ENCODE data around the gene SOX10.
A peak's percentile ranks its signal among the peaks of the same experiment; 100 is the strongest.
"Not testable (repeated sequence)": the region's sequence is repeated elsewhere in the genome, so short reads cannot be mapped to it uniquely, and the experiment has no call there.

Gene SOX10

DNA sequence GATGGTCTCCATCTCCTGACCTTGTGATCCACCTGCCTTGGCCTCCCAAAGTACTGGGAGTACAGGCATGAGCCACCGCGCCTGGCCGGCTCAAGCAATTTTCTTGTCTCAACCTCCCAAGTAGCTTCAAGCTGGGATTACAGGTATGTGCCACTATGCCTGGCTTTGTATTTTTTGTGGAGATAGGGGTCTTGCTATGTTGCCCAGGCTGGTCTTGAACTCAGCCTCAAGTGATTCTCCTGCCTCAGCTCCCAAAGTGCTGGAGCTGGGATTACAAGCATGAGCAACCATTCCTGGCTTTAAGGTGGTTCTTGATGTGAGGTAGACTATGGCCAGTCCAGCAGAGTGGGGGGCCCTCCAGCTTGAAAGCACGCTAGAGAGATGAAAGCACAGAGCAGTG, 23.3 kb downstream of the SOX10 start:
- no peak for DNase-seq (ENCODE audit: low read depth)

DNA sequence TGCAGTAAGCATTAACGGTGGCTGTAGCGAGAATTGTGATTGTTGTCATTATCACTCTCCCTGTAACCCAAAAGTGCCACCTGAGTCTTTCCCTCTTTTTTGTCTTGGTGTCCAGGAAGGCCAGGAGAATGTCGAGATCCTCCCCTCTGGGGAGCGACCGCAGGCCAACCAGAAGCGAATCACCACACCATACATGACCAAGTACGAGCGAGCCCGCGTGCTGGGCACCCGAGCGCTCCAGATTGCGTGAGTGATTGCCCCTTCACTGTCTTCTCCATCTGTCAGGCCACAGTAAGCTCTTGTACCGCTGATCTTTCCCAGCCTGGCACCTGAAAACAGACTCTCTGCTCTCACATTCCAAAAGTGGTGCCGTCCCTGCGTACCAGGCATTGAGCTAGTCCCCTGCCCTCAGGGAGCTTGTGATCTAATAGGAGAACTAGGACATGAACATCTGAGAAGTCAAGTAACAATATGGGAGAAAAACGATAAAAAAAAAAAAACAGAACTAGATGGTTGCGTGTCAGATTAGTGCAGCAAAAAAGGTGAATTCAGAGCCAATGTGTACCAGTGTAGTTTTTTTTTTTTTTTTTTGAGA, 25.0 kb downstream of the SOX10 start:
- no peak for DNase-seq (ENCODE audit: low read depth)

DNA sequence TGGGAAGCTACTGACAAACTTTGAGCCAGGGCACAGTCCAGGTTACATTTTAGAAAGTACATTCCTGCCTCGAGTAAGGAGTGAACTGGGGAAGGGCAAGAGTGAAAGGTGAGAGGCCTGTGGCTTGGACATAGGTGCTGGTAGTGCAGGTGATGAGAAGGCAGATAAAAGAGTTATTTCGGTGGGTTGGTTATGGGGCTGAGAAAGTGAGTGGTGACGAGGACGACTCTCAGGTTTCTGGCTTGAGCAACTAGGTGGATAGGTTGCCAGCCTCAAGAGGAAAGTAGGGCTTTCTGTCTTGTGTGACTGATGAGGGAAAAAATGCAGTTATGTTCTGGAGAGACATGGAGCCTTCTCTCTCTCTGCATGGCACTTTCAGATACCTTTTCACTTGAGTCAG, 27.1 kb downstream of the SOX10 start:
- no peak for DNase-seq (ENCODE audit: low read depth)

DNA sequence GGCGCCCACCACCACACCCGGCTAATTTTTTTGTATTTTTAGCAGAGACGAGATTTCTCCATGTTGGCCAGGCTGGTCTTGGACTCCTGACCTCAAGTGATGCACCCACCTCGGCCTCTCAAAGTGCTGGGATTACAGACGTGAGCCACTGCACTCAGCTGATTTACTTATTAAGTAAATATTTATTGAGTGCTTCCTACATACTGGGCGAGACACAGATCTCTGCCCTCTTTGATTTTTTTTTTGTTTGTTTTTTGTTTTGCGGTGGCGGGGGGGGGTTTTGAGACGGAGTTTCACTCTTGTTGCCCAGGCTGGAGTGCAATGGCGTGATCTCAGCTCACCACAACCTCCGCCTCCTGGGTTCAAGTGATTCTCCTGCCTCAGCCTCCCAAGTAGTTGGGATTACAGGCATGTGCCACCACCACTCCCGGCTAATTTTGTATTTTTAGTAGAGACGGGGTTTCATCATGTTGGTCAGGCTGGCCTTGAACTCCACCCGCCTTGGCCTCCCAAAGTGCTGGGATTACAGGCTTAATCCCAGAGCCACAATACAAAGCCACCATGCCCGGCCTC, 28.4 kb downstream of the SOX10 start:
- not testable (repeated sequence) for DNase-seq (ENCODE audit: low read depth)

DNA sequence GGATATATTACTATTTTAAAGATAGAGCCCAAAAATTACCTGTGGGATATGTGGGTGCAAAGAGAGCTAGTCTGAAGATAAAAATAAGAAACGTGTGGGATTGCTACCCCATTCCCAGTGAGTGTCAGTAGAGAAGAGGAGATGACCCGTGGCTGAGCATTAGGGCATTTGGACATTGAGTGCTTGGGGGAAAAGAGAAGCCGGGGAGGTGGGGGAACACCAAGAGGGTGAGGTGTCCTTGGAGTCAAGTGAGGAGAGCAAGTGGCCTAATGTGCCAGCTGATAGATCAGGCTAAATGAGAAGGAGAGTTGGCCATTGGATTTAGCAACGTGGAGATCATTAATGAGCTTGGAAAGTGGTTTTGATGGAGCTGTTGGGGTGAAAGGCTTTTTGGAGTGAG, 29.7 kb downstream of the SOX10 start:
- DNase-seq (ENCODE audit: low read depth): no peak

DNA sequence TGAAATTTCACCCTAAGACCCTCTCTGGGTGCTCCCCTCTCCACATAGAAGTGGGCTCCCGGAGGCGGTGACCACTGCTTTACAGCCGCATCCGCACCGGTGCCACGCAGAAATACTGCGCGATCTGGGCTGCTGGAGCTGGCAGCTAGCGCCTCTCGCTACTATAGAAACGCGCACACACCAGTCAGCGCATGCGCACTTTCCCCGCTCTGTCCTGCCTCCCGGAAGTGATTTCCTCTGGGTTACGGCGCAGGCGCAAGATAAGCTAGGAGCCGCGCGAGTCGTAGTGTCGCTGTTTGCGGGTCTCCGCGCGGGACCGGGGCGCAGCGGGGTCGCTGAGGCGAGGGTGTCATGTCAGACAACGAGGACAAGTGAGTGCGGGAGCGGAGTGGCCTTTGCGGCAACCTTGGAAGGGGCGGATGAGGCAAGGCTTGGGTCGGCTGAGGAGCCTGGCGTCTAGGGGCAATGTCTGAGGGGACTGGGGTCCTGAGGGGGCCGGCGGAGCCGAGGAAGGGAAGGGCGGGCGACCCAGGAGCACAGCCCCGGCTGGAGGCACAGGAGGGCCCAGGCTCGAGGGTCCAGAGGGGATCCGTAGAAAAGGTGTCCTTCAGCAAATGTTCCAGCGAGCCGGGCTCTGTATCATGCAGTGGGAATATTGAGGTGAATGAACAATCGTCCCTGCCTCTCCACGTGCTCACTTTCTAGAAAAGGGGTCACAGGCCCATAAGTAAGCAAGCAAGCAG, 30.7 kb downstream of the SOX10 start, which contains the start of the genes C22orf23 and POLR2F:
TSS of gene C22orf23 (minus strand) at position 165 of the 743 bp plus-strand sequence. CDS start 452 bp downstream, outside the sequence.
TSS of gene POLR2F (plus strand) at position 263 of the 743 bp plus-strand sequence. CDS start at position 352, 89 bp downstream.
- peak; percentile 92 for DNase-seq (ENCODE audit: low read depth)

DNA sequence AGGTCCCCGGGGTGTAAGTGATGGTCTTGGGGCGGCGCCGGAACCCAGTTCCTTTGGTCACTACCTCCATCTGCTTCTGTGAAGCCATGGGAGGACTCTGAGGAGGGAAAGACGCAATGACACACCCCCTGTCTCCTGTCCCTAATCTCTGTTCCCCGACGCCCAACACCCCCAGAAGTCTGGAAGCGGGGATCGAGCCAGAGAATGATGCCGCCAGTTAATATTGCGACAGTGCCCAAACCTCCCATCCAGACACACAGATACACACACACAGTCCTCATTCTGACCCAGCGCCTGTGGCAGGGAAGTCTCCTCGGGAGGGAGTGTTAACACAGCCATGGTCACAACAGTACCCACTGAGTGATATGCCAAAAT, 31.3 kb downstream of the SOX10 start:
- no peak for DNase-seq (ENCODE audit: low read depth)

DNA sequence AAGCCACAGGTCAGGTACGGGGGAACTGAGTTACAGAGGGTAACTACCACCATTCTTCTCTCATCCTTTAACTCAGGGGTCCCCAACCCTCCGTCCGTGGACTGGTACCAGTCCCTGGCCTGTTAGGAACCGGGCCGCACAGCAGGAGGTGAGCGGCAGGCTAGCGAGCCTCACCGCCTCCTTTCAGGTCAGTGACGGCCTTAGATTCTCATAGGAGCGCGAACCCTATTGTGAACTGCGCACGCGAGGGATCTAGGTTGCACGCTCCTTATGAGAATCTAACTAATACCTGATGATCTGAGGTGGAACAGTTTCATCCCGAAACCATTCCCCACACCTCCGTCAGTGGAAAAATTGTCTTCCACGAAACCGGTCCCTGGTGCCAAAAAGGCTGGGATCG, 31.7 kb downstream of the SOX10 start:
- not testable (repeated sequence) for DNase-seq (ENCODE audit: low read depth)

DNA sequence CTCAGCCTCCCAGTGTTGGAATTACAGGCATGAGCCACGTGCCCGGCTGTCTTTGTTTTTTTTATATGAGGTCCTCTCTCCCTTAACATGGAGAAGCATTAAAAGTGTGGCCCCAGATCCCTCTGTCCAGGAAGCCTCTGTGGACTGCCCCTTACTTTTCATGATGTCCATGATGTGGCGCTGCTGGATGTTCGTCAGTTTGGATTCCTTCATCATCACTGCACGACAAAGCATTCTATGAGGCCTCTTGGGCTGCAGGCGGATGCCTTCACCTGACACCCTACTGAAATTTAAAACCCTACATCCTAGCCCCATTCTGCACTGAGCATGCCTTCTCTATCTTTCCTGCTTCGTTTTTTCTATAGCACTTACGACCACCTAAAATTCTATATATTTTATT, 33.0 kb downstream of the SOX10 start:
- no peak for DNase-seq (ENCODE audit: low read depth)

DNA sequence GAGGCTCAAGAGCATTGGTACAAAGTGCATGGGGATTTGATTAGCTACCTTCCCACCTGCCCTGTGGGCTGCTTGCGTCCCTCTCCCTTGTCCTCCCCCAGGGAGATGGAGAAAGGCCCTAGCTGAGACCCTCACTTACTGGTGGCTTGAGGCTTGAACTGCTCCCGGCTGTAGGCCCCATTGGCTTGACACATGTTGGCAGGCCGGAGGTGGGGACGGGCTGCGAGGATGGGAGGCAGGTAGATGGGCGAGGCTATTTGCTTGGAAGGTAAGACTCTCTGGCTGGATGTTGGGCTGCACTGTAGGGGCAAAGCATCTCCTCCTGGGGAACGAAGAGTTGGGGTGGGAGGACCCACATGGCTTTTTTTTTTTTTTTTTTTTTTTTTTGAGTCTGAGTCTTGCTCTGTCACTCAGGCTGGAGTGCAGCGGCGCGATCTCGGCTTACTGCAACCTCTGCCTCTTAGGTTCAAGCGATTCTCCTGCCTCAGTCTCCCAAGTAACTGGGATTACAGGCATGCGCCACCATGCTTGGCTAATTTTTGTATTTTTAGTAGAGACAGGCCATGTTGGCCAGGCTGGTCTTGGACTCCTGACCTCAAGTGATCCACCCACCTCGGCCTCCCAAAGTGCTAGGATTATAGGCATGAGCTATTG, 37.1 kb downstream of the SOX10 start:
- DNase-seq (ENCODE audit: low read depth): not testable (repeated sequence)

DNA sequence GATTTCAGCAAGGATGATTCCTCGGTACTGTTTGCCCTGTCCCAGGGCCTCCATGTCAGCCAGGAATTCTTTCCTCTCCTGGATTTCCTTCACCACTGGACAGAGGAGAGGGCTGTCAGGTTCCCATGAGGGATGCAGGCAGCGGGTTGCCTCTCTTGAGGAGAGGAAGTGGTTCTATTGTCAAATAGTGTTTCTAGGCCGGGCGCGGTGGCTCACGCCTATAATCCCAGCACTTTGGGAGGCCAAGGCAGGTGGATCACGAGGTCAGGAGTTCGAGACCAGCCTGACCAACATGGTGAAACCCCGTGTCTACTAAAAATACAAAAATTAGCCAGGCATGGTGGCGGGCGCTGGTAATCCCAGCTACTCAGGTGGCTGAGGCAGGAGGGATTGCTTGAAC, 39.9 kb downstream of the SOX10 start:
- DNase-seq (ENCODE audit: low read depth): not testable (repeated sequence)

DNA sequence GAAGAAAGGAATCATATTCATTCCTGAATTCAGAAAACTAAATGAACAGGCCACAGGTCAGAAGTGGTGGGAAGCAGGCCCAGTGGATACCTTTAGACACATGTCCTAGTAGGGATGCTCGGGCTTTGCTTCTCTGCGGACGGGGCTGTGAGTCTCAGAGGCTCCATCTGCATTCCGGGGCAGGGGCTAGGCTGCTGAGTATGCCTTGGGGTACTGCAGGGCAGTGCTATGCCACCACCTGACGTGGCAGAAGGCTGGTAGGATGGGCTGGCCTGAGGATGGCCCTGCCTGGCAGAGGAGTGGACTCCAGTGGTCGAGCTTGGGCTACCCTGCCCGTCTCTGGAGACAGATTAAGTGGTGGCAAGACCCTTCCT, 40.5 kb downstream of the SOX10 start:
- no peak for DNase-seq (ENCODE audit: low read depth)

DNA sequence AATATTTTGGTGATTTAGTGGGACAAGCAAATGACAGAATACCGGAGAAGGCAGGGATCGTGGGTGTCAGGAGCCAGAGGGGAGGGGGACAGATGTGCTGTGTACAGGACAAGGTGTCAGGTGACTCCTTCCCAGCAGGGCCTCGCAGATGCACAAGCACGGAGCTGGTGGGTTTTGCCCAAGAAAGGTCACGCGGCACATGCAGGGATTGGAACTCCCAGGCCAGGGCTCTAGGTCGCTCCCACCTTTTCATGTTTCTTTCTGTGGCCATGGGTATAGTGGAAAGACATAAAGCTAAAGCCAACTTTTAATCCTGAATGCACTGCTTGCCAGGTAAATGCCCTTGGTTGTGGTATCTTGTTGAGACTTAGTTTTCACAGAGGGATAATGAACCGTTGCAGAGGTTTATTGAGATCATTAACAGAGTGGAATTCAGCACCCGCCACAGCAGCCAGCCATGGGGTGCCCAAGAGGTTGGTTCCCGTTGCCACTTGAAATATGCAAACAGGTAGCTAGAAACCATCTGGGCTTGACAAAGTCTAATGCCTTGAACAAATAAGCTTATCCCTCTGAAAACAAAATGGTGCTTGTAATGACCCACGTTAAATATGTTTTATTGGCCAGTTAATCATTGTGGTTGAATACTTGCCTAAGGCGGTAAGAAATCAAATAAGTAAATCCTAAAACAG, 41.1 kb downstream of the SOX10 start:
- DNase-seq (ENCODE audit: low read depth): no peak

DNA sequence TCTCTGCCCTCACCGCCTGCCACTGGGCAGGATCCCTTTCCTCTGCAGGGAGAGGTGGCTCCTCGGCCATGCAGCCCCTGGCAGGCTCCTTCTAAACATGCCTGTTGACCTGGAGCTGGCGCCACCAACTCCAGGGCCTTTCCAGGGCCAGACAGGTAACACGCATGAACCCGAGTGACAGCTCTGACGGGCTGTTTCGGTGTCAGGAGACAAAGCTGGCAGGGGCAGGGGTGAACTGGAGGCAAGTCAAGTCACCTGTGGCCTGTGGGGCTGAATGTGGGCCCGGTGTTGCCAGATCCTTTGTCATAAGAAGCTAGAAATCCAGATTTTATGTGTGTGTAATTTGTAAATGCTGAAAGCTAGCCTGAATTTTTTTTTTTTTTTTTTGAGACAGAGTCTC, 42.2 kb downstream of the SOX10 start:
- DNase-seq (ENCODE audit: low read depth): no peak

DNA sequence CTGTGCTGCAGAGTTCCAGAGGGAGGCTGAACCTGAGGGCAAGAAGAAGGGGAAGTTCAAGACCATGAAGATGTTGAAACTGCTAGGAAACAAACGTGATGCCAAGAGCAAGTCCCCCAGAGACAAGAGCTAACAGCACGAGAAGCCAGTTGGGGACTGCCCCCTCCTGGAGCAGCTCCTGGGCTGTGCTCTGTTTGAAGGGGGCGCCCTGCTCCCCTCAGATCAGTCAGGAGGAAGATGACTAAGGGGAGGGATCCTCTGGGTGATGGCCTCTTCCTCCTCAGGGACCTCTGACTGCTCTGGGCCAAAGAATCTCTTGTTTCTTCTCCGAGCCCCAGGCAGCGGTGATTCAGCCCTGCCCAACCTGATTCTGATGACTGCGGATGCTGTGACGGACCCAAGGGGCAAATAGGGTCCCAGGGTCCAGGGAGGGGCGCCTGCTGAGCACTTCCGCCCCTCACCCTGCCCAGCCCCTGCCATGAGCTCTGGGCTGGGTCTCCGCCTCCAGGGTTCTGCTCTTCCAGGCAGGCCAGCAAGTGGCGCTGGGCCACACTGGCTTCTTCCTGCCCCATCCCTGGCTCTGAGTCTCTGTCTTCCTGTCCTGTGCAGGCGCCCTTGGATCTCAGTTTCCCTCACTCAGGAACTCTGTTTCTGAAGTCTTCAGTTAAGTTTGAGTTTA, 43.5 kb downstream of the SOX10 start:
- DNase-seq (ENCODE audit: low read depth): no peak

DNA sequence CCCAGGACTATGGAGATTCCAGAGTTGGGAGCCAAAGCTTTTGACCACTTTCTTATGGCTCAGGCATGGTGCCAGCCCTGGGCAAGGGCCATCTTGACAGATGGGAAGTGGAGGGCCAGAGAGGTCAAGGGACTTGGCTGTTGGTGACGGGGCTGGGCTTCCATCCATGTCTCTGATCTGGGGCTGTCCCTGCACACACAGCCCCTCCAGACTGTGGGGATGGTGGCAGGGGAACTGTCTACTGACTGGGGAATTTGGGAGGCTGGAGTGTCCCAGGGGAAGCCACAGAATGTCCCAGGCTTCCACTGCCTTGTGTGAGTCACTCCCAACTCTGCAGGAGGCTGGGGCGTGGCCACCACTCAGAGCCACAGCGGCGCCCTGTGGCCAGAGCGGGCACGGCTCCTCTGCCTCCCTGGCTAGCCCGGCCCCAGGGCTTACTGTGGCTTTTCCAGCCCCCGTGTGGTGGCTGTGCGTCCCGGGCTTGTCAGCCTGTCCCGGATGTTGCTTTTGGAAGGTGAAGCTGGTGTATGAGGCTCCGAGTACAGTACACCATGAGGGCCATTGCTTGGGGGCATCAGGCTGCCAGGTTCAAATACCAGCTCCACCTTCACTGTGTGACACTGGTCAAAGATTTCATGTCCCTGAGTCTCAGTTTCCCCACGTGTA, 50.5 kb downstream of the SOX10 start:
- peak; percentile 67 for DNase-seq (ENCODE audit: low read depth)

DNA sequence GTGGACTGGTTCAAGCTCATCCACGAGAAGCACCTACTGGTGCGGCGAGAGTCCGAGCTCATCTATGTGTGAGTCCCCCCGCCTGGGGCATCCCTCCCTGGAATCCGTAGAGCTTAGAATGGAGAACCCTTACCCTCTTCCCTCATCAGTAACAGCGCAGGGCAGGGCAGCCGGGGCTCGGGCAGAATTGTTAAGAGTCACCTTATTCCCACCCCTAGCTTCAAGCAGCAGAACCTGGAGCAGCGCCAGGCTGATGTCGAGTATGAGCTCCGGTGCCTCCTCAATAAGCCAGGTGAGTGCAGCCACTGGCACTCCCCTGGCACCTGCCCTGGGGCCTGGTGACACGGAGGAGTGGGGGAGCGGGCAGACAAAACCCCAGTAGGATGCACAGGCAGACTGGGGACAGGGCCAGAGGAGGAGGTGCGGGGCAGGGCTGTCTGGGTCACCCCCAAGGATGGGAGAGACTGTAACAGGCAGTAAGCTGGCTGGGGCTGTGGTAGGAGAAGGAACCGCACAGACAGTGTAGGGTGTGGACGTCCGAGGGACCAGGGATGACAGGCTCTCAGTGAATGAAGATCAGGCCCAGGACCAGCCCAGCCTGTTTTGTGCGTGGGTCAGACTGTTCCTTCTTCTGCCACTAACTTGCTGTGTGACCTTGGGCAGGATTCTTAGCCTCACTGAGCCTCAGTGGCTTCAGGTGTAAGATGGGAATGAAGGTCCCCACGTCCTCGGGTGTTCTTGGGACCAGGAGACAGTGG, 51.4 kb downstream of the SOX10 start:
- no peak for DNase-seq (ENCODE audit: low read depth)

DNA sequence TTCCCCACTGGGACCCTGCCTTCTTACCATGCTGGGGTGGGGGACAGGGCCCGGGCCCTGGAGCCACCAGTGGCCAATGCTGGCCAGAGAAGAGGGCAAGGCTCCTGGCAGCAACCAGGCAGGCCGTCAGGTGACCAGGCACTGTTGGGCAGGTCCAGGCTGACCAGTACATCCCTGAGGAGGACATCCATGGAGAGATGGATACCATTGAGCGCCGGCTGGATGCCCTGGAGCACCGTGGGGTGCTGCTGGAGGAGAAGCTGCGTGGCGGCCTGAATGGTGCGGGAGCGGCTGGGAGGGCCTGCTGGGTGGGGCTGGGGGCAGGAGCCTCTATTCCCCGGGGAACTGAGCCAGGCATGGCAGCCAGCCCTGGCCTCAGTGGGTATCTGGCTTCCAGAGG, 52.0 kb downstream of the SOX10 start:
- DNase-seq (ENCODE audit: low read depth): no peak

DNA sequence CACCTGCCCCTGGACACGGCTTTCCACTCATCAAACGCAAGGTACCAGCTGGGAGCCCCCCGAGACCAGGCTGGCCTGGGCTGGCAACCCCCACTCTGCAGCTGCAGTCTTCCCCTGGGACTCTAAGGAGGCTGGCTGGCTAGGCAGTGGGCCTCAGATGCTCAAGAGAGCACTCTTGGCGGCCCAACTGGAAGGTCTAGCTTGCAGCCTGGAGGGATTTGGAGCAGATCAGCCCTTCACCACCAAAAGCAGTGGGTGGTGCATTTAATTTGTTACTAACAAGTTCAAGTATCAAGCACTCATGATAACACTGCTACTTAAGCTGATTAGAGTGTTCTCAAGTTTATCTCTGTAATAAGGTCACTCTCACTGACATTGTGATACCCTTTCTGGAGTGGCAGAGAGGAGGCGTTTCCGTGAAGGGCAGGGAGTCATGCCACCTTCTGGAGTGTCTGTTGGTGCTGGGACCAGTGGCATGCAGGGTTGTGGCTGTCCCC, 52.4 kb downstream of the SOX10 start:
- no peak for DNase-seq (ENCODE audit: low read depth)

DNA sequence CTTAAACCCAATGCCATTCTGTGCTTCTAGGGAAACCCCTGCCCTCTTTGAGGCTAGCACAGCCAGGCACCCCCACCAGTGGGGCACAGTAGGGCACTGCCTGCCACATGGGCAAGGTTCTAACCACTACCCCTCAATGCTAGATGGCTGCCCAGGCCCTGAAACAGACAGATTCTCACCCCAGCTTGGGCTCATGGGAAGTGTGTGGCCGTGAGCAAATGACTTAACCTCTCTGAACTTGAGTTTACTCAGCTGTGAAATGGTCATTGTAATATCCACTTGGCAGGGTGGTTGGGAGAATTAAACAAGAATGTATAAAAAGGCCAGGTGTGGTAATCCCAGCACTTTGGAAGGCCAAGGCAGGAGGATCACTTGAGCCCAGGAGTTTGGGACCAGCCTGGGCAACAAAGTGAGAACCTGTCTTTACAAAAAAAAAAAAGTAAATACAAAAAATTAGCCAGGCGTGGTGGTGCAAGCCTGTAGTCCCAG, 53.4 kb downstream of the SOX10 start:
- no peak for DNase-seq (ENCODE audit: low read depth)
